Keratinocyte (primary cell): ENCODE data around the gene ATP5F1B.

Source experiments
- EZH2 ChIP-seq: IDR thresholded peaks from one replicate; pipeline ENCODE4 v1.6.1; 2012; ENCODE audit warnings: inconsistent platforms, mild to moderate bottlenecking, low read length, moderate library complexity
- TF ChIP-seq, protein P1 (sequence below), 3 experiments: IDR thresholded peaks in 1 of 3; conservative IDR thresholded peaks in 1 of 3; optimal IDR thresholded peaks in 1 of 3; 2 replicates in 2 of 3; 3 replicates in 1 of 3; pipeline versions ENCODE3 to v1.5.1; 2011; ENCODE audit warnings: low read length in 3 of 3, mild to moderate bottlenecking in 3 of 3, moderate library complexity in 2 of 3, control low read depth in 1 of 3, inconsistent platforms in 1 of 3; ENCODE audit not compliant: insufficient read depth in 2 of 3; ENCODE audit errors: extremely low read depth in 1 of 3

DNA sequence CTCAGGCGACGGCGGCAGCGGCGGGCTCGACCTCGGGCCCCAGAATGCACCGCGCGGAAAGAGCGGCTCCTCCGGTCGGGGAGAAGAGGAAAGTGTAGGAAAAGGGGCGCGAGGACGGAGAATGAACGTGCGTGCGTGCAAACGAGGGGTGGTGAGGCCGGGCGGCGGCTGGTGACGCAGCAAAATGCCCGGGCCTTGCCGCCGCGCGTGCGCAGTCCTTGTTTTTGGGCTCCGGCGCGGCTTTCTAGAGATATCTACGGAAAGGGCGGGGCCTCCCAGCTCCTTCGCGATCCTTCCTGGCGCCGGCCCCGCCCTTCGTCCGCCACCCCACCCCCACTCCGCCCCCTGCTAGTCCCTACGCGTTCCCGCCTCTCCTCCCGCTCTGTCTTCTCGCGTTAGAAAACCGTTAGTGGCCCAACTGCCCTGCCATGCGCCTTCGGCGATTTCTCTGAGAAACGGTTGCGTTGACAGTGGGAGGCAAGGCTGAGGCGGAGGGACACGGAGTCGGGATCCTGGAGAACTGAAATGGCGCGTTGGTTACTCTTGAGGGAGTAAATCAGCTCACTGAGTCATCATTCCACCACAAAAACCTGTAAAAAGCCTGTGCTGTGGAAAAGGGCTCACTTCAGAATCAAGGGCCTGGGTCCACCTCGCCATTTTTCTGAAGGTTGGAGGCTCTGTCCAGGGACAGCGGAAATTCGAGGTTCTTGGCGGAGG is 42.5 kb upstream of the ATP5F1B start, which contains the start of gene PTGES3:
- TF ChIP-seq, protein P1, sequence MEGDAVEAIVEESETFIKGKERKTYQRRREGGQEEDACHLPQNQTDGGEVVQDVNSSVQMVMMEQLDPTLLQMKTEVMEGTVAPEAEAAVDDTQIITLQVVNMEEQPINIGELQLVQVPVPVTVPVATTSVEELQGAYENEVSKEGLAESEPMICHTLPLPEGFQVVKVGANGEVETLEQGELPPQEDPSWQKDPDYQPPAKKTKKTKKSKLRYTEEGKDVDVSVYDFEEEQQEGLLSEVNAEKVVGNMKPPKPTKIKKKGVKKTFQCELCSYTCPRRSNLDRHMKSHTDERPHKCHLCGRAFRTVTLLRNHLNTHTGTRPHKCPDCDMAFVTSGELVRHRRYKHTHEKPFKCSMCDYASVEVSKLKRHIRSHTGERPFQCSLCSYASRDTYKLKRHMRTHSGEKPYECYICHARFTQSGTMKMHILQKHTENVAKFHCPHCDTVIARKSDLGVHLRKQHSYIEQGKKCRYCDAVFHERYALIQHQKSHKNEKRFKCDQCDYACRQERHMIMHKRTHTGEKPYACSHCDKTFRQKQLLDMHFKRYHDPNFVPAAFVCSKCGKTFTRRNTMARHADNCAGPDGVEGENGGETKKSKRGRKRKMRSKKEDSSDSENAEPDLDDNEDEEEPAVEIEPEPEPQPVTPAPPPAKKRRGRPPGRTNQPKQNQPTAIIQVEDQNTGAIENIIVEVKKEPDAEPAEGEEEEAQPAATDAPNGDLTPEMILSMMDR (optimal IDR thresholded peaks at IDR 0.05 in 1 of 3, IDR thresholded peaks at IDR 0.05 in 1 of 3, conservative IDR thresholded peaks at IDR 0.05 in 1 of 3; ENCODE audit: extremely low read depth in 1 of 3, insufficient read depth in 2 of 3, low read length in 3 of 3) = no peak
- no peak for TF ChIP-seq EZH2
